Posterior cingulate gyrus (tissue), 11 donors: ENCODE data around the gene PLEKHG4B.
"Not testable (repeated sequence)": the region's sequence is repeated elsewhere in the genome, so short reads cannot be mapped to it uniquely, and the experiment has no call there.

Source experiments
- DNase-seq, 10 donors: peaks; one replicate each; pipeline versions ENCODE4 v3.0.0 to v3.0.0-alpha.2; 2020 to 2021; ENCODE audit warnings: mixed read lengths in 3 of 10
- intact Hi-C: fragments of 100-400 bp; cut with DNase I; formaldehyde crosslinking; loops from one replicate; pipeline ENCODE4 v1.15.1; 2023

The PLEKHG4B gene

GRCh38 chr5:234450-234849 is 142.5 kb downstream of the PLEKHG4B start:
- intact Hi-C loops, result no loop called here
- DNase-seq, result no peak

- intact Hi-C loops, DNase-seq: not testable (repeated sequence)
Observed at GRCh38 chr5:235527-235926, 143.6 kb downstream of the PLEKHG4B start.

- intact Hi-C loops, result not testable (repeated sequence)
- DNase-seq, result peak in 8 of 10 donors; percentile 43 to 94 (median 71)
Observed at GRCh38 chr5:237931-238330, 146.0 kb downstream of the PLEKHG4B start.
